CD4-positive, alpha-beta T cell treated with Interleukin-6 for 4 hours (primary cell): ENCODE measurements around the gene NFE2.
A peak's percentile ranks its signal among the peaks of the same experiment; 100 is the strongest.
"Not testable (repeated sequence)": the region's sequence is repeated elsewhere in the genome, so short reads cannot be mapped to it uniquely, and the experiment has no call there.

ENCODE experiments used
- DNase-seq: peaks from one replicate; pipeline ENCODE4 v3.0.0-alpha.2; 2020; ENCODE audit warnings: mixed read lengths

NFE2 gene

DNA sequence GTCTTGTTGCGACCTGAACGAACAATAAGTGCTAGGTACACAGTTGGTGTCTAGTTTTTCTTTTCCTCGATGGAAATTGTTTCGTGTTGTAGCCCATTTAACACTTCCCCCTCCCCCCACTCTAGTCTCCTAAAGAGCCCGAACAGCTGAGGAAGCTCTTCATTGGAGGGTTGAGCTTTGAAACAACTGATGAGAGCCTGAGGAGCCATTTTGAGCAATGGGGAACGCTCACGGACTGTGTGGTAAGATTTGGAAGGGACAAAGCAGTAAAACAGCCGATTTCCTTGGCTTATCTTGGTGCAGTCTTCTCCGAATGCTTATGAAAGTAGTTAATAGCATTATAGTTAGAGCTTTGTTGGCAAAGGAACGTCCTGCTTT, 19.6 kb downstream of the NFE2 start:
- not testable (repeated sequence) for DNase-seq

DNA sequence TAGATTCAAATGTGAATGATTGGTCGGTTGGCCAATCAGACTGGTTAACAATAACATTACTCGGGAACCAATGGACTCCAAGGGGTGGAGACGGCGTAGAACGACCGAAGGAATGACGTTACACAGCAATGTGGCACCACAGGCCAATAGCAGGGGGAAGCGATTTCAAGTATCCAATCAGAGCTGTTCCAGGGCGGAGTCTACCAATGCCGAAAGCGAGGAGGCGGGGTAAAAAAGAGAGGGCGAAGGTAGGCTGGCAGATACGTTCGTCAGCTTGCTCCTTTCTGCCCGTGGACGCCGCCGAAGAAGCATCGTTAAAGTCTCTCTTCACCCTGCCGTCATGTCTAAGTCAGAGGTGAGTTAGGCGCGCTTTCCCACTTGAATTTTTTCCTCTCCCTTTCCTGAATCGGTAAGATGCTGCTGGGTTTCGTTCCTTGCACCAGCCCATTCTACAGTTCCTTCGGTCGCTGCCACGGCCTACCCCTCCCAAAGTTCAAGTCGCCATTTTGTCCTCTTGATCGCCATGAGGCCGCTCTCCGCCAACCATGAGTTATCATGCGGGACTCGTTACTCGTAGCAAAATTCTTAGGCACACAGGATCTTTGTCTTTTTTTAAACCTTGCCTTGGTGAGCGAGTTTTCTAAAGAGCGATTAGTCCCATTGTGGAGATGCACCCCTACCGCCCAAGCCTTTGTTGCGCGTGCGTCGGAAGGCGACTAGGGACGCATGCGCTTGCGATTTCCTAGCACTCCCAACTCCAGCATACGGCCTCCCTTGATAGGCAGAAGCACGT, 20.2 kb downstream of the NFE2 start, which contains the start of gene HNRNPA1:
TSS of gene HNRNPA1 (plus strand) at position 259 of the 793 bp plus-strand sequence. CDS start at position 341, 82 bp downstream.
- DNase-seq, result peak; percentile 94

DNA sequence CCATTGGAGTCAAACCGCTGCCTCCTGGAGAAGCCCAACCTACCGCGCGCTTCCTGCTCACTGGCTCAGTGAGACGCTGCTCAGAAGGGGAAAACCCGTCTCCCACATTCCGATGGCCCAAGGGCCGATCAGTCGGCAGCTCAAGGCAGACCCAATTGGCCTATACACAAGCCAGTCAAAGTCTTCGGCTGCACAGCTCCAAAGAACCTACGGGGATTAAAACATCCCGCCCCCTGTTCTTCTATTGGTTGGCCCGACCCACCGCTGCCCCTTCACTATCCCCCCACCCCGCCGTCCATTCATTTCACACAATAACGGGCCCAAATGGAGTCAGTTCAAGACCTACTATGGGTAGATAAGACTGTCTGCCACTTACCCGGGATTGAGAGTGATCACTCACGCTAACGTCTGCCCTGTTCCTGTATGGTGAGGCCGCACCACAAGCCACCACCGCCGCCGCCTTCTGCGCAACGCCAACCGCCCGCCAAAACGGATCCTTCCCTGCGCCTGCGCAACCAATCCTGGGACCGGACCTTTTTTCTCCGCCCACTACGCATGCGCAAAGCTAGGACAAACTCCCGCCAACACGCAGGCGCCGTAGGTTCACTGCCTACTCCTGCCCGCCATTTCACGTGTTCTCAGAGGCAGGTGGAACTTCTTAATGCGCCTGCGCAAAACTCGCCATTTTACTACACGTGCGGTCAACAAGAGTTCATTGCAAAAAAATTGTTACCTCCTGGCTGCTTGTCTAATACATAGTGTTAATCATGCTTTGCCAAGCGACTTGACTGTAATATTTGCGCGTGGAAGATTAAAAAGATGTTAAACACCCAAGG, 21.0 kb downstream of the NFE2 start, which contains the start of gene CBX5:
TSS of gene CBX5 (minus strand) at position 491 of the 836 bp plus-strand sequence. CDS start 22,472 bp downstream, outside the sequence.
- DNase-seq, result peak; percentile 100

DNA sequence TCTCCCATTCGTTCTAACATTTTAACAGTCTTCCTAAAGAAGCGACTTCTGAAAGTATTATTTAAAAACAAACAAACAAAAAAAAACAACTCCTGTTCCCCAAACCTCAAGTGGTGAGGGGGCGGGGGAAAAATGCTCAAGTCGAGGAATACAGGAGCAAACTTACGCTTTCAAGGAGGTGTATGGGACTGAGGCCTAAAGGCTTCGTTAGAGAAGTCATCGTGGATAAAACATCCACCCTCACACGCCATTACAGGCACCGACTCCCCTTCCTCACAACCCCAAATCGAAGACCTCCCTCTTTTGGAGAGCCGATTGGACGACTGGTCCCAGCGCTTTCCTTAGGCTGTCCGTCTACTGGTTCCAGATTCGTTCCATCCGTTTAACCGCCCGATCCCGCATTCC, 21.6 kb downstream of the NFE2 start:
- DNase-seq, result no peak

DNA sequence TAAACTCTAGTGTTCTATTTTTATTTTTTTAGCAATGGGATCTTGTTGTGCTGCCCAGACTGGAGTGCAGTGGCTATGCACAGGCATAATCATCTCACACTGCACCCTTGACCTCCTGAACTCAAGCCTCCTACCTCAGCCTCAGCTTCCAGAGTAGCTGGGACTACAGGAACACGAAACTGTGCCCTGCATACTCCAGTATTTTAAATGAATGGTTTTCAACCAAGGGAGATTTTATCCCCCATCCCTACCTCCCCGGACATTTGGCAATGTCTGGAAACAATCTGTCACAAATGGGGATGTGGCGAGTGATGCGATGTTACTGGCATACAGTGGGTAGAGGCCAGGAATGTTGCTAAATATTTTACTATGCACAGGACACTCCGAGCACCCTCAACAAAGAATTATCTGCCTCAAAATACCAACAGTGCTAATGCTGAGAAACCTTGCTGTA, 23.0 kb downstream of the NFE2 start:
- DNase-seq, result no peak

DNA sequence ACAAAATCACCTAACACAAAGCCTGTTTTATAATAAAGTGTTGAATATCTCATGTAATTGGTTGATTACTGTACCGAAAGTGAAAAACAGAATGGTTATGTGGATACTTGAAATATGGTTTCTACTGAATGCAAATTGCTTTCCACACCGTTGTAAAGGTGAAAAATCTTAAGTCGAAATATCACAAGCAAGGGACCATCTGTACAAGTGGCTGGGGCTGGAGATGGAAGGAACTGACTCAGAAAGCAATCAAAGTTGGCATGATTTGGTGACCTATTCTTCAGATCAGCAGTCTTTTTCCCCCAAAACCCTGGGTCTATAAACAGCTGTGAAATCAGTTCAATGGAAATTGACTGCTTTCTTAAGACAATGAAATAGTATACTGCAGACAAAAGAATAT, 24.4 kb downstream of the NFE2 start:
- DNase-seq, result no peak

DNA sequence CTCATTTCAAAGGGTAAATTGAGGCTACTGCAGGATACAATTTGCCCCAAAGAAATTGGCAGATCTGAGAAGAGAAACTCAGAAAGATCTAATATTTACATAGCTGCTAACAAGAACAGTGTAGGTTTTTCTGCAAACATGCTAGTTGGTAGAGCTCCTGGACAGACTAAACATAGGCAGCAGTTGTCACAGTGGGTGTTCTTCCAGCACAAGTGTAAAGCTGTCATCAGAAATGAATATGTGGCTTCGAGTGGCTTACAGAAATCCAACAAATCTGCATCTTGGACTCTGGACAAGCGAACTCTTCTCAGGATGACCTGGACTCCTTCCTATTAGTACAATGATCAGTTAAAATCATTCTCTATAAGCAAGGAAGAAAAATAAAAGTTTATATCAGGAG, 26.8 kb downstream of the NFE2 start:
- no peak for DNase-seq

DNA sequence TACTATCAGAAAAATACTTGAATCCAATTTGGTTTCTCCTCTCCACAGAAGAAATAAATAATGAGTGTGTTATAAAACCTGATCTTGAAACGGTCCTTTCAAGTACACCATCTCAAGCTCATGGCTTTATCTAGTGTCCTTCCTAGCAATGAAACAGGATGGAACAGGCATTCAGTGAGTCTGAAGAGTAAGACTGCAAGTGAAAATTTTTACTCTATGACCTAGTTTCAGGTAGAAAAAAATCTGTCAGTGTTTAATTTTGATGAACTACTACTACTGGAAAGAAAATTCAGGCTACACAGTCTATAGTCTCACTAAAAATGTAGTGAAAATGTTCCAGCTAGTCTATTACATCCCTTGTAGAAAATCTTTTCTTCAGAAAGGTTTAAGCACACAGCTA, 28.6 kb downstream of the NFE2 start:
- DNase-seq, result no peak

DNA sequence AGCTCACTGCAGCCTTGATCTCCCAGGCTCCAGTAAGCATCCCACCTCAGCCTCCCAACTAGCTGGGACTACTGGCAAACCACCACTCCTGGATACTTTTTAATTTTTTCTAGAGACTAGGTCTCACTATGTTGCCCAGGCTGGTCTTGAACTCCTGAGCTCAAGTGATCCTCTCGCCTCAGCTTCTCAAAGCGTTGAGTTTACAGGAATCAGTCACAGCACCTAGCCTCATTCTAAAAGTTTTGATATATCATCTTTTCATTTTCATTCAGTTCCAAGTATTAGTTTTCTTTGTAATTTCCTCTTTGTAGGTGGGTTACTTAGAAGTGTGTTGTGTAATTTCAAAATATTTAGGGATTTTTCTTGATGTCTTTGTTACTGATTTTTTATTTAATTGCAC, 30.5 kb downstream of the NFE2 start:
- no peak for DNase-seq

DNA sequence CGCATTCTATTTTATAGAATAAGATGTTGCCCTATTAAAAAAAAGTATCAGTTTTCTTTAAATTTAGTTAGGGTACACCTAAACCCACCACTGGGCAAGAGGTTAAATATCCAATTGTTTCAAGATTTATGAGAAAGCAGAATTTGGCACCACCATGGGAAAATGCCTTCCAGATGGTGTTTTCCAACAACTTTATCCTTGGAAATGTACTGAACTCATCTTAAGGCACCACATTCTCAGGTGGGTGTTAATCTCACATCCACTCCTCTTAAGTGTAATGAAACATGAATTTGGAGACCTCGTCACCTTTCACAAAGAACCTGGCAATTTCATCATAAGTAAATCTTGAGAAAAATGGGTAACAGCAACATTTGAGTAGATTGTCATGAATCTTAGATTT, 34.0 kb downstream of the NFE2 start:
- no peak for DNase-seq

DNA sequence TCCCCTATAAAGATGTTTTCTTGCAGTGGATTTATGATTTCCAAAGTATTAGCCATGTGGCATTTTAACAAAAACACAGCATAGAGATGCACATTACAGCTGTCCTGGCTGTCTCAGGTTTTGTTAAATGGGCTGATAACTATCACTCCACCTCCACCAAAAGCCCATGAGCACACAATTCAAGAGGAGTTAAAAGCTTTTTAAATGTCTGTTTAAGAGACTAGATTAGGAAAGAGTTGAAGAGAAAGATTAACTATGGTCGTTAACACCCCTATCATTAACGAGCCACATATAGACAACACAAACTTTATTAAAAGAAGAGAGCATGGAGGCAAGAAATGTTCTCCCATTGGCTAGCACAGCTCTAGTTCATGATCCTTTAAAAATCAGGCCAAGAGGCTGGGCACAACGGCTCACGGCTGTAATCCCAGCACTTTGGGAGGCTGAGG, 35.4 kb downstream of the NFE2 start:
- no peak for DNase-seq

DNA sequence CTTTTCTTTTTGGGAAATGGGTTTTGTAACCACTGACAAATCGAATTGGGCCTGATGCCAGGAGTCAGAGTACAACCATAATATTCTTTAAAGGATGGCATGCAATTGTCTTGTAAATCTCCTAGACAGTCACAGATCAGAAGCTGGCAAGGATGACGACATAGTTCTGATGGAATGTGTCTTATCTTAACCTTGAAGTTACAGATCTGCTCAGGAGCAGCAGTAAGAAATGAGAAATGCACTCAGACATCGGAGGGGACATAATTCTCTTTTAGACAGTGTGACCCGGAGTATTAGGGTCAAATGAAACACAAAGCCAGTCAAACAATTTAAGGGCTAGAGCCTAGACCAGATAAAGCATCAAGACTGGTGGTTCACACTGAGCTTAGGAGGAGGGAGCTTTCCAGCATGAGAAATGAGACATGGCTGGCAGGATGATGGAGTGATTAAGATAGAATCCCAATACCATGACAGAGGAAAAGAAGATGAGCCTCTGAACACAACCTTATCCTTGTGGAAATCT, 38.4 kb downstream of the NFE2 start:
- DNase-seq, result no peak

DNA sequence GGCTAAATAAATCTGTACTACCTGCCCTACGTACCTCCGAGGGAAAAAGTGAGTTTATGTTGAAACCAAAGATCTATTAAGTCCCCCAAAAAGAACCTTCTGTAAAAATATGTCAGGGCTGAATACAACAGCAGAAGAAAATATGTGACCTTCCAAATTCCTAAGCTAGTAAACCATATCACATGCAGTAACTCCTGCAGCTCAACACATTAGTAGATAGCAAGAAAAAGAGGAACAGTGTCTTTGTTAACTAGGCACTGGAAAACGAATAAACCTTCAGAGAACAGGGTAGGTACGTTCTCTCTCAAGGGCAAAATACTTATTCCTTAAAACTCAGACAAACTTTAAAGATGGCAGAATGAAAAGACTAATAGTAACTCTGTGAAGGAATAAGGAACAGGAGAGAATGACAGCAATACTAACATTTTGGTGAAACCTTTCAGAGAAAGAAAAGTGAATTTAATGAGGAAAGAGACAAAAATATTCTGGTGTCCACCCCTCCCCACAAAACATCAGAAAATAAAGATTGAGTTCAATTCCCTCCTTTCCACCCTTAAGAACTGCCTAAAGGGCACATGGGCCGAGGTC, 38.9 kb downstream of the NFE2 start:
- no peak for DNase-seq

DNA sequence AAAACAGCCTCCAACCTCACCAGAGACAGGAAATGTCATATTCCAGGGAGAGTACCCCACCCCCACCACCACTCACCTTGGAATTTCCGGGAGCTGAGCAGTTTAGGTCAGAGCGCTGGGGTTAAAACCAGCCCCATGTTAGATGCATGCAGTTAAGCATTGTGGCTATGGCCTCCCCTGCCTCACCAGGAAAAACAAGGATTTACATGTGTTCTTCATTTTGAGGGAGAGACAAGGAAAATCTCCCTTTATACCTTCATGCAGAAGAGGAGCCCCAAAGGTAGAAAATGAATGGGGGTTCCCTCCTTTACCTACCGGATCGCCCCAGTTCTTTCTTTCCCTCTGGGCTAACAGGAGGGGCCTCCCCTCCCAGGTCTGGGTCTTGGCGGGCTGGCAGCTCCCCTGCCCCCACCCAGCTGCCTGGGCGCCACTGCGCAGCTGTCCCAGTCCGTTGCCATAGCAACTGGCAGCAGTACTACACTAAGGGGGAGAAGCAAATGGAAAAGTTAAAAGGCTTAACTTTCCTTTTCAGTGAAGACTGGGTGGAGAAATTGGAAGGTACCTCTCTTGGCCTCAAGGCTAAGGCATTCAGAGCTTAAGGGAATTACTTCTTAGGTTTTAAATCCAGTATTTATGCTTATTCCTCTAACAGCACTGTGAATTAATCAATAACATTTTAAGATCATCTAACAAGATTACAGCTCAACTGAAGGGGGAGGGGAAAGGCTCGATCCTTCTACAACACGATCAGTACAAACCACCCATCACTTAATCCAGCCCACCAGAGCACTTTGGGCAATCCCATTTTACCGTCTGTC, 41.4 kb downstream of the NFE2 start:
- peak; percentile 51 for DNase-seq

DNA sequence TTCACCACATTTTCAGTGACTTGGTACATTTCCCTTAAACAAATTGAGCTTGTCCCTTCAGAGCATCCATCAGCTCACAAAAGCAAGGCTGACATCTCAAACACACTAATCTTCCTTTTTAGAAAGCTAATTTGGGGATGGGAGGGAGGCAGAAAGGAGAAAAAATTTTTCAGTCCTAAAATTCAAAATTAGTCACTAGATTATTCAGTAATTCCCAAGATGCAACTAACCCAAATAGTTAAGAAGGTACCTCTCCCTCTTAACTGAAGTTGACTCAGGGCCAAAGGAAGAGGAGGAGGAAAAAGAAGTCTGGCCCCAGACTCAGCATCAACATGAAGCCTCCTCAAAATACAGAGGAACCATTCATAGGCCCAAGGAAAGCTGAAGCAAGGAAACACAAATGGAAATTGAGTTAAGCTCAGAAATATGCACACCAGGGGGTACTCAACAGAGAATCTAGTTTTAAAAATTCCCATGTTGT, 42.6 kb downstream of the NFE2 start:
- DNase-seq, result no peak

DNA sequence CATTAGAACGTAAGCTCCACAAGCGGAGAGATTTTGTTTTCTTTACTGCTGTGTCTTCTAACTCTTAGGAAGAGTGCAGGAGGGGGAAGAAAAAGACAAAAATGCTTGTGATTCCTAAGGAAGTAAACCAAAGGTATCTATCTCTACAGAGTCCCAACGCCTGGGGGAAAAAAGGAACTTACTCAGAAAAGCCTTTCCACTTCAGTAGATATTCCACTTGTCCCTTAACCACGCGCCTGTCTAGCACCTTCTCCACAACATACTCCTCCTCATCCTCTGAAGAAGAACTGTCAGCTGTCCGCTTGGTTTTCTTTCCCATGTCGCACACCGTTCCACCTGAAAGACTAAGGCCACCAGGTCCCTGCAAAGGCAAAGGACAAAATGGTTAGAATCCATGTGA, 43.5 kb downstream of the NFE2 start:
- no peak for DNase-seq

DNA sequence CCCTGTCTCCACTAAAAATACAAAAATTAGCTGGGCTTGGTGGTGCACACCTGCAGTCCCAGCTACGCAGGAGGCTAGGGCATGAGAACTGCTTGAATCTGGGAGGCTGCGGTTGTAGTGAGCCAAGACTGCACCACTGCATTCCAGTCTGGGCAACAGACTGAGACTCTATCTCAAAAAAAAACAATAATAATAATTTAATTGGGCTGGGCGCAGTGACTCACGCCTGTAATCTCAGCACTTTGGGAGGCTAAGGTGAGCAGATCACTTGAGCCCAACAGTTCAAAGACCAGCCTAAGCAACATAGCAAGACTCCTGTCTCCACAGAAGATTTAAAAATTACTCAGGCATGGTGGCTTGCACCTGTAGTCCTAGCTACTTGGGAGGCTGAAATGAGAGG, 47.6 kb downstream of the NFE2 start:
- DNase-seq, result no peak

DNA sequence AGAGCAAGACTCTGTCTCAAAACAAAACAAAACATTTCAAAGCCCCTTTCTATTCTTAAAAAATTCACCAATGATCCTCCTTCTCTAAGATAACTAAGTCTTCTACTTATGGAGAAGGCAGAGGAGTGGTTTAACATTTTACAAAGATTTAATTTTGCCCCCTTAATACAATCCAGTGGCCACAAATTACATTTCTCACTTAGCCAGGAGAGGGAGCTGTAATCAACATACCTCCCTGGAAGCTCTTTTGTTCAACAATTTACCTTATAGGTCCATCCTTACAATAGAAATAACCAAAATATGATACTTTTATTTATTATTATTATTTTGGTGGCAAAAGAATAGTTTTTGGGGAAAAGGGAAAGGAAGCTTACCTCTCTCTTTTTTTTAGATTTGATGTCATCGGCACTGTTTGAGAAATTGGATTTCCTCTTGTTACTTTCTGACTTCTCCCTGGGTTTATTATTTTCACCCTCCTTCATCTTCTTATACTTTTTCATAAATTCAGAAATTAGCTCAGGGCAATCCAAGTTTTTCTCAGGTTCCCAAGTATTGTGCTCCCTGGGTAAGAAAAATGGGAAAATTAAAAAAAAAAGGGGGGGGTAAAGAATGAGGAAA, 49.0 kb downstream of the NFE2 start:
- DNase-seq, result peak; percentile 21

DNA sequence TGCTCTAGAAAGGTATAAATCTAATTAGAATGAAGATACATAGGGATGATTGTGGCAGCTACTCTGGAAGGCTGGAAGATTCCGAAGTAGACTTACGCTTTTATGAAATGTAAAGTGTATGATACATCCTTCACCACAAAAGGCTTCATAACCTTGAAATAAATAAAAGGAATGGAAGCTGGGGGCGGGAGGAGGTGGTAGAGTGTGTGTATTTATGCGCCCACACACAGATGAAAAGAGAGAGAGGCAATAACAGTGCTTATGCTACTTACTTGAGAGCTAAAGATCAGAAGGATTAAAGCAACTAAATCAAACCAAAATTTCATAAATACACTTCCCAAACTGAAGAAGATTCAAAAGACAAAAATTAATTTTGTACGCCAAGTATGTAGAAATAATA, 51.3 kb downstream of the NFE2 start:
- DNase-seq, result no peak

DNA sequence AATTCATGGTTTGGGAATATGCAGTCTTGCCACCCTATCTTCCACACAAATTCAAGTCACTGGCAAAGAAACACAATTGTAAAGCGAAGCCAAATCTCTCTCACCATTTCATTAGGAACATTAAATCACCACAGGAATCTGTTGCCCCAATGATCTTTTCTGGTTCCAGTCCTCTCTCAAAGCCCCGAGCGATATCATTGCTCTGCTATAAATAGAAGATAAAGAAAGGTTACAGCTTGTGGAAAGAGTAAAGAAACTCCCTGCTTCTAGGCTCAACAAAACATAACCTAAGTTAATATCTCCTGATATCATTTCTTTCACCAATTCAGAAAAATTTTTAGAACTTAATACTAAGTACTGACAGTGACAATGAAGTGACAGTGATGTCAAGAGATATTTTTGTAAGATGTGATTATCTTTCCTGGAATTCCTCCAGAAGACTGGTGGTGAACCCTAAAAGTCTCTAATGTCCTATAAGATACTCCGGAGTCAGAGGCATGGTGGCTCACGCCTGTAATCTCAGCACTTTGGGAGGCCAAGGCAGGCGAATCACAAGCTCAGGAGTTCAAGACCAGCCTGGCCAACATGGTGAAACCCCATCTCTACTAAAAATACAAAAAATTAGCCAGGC, 54.7 kb downstream of the NFE2 start:
- no peak for DNase-seq
